DOHH2 (cell line): Measurements from ENCODE around the gene RAD51AP1.

ENCODE experiments used
- CTCF ChIP-seq: fragments of 200-600 bp; sonication (generic); IDR thresholded peaks from one replicate; pipeline ENCODE4 v1.5.1; 2014; ENCODE audit warnings: antibody characterized with exemption, mild to moderate bottlenecking, low read depth, low read length; ENCODE audit not compliant: poor library complexity, severe bottlenecking
- EZH2phosphoT487 ChIP-seq: fragments of 200-600 bp; sonication (generic); IDR thresholded peaks from 2 replicates; pipeline ENCODE4 v1.6.1; 2017; ENCODE audit warnings: borderline replicate concordance, mild to moderate bottlenecking, antibody characterized with exemption, low read length, moderate library complexity, mixed read lengths

GRCh38 chr12:4535092-4535491, 3.6 kb upstream of the RAD51AP1 start:
- TF ChIP-seq CTCF (no peak), EZH2phosphoT487 (no peak)
